ENCODE results near the gene PSG4.
"Not testable (repeated sequence)": the region's sequence is repeated elsewhere in the genome, so short reads cannot be mapped to it uniquely, and the experiment has no call there.

DNA sequence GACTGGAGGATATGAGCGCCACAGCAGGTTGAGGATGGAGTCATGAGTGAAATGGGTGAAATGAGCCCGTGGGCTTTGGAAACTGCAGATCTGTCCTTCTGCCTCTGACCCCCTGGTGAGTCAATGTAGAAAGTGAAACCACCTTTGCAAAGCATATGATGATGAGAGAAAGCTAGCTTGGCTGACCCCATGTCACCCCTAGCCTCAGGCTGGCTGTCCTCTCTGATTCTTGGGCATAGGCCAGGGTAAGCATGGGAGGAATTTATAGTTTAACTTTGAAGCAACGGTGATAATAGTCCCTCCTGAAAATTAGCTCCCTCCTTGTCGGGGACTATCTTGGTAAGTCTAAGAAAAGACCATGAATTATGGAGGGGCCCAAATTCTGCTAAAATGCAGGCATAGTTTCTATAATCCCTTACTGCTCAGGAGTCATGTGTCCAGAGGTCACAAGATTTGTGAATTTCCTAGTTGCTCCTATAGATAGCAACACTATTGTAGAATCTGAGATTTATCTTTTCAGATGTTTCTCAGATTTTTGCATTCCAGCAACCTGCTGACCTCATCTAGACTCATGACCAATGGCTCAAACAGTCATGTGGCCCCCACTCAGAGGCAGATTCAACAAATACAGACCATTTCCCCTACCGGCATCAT is 18.9 kb upstream of the PSG4 start:
- TF ChIP-seq, protein P1, sequence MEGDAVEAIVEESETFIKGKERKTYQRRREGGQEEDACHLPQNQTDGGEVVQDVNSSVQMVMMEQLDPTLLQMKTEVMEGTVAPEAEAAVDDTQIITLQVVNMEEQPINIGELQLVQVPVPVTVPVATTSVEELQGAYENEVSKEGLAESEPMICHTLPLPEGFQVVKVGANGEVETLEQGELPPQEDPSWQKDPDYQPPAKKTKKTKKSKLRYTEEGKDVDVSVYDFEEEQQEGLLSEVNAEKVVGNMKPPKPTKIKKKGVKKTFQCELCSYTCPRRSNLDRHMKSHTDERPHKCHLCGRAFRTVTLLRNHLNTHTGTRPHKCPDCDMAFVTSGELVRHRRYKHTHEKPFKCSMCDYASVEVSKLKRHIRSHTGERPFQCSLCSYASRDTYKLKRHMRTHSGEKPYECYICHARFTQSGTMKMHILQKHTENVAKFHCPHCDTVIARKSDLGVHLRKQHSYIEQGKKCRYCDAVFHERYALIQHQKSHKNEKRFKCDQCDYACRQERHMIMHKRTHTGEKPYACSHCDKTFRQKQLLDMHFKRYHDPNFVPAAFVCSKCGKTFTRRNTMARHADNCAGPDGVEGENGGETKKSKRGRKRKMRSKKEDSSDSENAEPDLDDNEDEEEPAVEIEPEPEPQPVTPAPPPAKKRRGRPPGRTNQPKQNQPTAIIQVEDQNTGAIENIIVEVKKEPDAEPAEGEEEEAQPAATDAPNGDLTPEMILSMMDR (IDR thresholded peaks at IDR 0.05; ENCODE audit: low read depth, low read length, missing input control), result not testable (repeated sequence)
- not testable (repeated sequence) for TF ChIP-seq RAD21 (IDR thresholded peaks at IDR 0.05); JUND (IDR thresholded peaks at IDR 0.05); TAF1 (conservative IDR thresholded peaks at IDR 0.05); EGR1 (IDR thresholded peaks at IDR 0.05; ENCODE audit: low read depth in 2 of 2); GABPA (IDR thresholded peaks at IDR 0.05 in 1 of 2, conservative IDR thresholded peaks at IDR 0.05 in 1 of 2); HNF4G (IDR thresholded peaks at IDR 0.05); NR2F2 (IDR thresholded peaks at IDR 0.05)
- TF ChIP-seq HNF4A (conservative IDR thresholded peaks at IDR 0.05), result peak in 1 of 2 donors; percentile 14
- TF ChIP-seq, protein P2, sequence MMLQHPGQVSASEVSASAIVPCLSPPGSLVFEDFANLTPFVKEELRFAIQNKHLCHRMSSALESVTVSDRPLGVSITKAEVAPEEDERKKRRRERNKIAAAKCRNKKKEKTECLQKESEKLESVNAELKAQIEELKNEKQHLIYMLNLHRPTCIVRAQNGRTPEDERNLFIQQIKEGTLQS (IDR thresholded peaks at IDR 0.05), result not testable (repeated sequence)
- TF ChIP-seq, protein P3, sequence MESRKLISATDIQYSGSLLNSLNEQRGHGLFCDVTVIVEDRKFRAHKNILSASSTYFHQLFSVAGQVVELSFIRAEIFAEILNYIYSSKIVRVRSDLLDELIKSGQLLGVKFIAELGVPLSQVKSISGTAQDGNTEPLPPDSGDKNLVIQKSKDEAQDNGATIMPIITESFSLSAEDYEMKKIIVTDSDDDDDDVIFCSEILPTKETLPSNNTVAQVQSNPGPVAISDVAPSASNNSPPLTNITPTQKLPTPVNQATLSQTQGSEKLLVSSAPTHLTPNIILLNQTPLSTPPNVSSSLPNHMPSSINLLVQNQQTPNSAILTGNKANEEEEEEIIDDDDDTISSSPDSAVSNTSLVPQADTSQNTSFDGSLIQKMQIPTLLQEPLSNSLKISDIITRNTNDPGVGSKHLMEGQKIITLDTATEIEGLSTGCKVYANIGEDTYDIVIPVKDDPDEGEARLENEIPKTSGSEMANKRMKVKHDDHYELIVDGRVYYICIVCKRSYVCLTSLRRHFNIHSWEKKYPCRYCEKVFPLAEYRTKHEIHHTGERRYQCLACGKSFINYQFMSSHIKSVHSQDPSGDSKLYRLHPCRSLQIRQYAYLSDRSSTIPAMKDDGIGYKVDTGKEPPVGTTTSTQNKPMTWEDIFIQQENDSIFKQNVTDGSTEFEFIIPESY (IDR thresholded peaks at IDR 0.05), result not testable (repeated sequence)
- TF ChIP-seq, protein P4, sequence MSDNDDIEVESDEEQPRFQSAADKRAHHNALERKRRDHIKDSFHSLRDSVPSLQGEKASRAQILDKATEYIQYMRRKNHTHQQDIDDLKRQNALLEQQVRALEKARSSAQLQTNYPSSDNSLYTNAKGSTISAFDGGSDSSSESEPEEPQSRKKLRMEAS (IDR thresholded peaks at IDR 0.05), result not testable (repeated sequence)
- TF ChIP-seq, protein P5, sequence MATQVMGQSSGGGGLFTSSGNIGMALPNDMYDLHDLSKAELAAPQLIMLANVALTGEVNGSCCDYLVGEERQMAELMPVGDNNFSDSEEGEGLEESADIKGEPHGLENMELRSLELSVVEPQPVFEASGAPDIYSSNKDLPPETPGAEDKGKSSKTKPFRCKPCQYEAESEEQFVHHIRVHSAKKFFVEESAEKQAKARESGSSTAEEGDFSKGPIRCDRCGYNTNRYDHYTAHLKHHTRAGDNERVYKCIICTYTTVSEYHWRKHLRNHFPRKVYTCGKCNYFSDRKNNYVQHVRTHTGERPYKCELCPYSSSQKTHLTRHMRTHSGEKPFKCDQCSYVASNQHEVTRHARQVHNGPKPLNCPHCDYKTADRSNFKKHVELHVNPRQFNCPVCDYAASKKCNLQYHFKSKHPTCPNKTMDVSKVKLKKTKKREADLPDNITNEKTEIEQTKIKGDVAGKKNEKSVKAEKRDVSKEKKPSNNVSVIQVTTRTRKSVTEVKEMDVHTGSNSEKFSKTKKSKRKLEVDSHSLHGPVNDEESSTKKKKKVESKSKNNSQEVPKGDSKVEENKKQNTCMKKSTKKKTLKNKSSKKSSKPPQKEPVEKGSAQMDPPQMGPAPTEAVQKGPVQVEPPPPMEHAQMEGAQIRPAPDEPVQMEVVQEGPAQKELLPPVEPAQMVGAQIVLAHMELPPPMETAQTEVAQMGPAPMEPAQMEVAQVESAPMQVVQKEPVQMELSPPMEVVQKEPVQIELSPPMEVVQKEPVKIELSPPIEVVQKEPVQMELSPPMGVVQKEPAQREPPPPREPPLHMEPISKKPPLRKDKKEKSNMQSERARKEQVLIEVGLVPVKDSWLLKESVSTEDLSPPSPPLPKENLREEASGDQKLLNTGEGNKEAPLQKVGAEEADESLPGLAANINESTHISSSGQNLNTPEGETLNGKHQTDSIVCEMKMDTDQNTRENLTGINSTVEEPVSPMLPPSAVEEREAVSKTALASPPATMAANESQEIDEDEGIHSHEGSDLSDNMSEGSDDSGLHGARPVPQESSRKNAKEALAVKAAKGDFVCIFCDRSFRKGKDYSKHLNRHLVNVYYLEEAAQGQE (IDR thresholded peaks at IDR 0.05), result not testable (repeated sequence)

All from liver (tissue), 3 donors.